Activated CD4-positive, alpha-beta T cell treated with anti-CD3 and anti-CD28 coated beads for 36 hours (primary cell): Measurements from ENCODE around the gene ARPC2. TPM values are rescaled to one million over a fixed set of nuclear protein-coding genes. Genes with fewer than 3 reads are reported as not detected.
"Not testable (repeated sequence)": the region's sequence is repeated elsewhere in the genome, so short reads cannot be mapped to it uniquely, and the experiment has no call there.

Experiments
- ATAC-seq: fragments of 200-7000 bp; cut with Tn5 transposase; one replicate; pipeline ENCODE4 v1.10.0; 2021; ENCODE audit warnings: mild to moderate bottlenecking, moderate library complexity
- CTCF ChIA-PET: fragments of 350-600 bp; sonication (Branson Sonifier 250); formaldehyde crosslinking; loops from one replicate; lab custom pipeline; 2021; ENCODE audit warnings: antibody characterized with exemption; lab: Charles Lee
- POLR2A ChIA-PET: fragments of 350-600 bp; sonication (Branson Sonifier 250); formaldehyde crosslinking; loops from one replicate; lab custom pipeline; 2021; ENCODE audit warnings: antibody characterized with exemption, inconsistent platforms; lab: Charles Lee
- DNase-seq: peaks from one replicate; pipeline ENCODE4 v3.0.0-alpha.2; 2020
- H3K27ac Mint-ChIP-seq: one replicate; pipeline ENCODE4 v1.8.0; 2021; ENCODE audit warnings: mixed read lengths
- H3K27me3 Mint-ChIP-seq: one replicate; pipeline ENCODE4 v1.8.0; 2021; ENCODE audit warnings: mixed read lengths
- H3K36me3 Mint-ChIP-seq: one replicate; pipeline ENCODE4 v1.8.0; 2021; ENCODE audit warnings: low read depth, mixed read lengths
- H3K4me1 Mint-ChIP-seq: one replicate; pipeline ENCODE4 v1.8.0; 2021; ENCODE audit warnings: mixed read lengths
- H3K4me3 Mint-ChIP-seq: one replicate; pipeline ENCODE4 v1.8.0; 2021; ENCODE audit warnings: mild to moderate bottlenecking, moderate library complexity, mixed read lengths
- H3K9me3 Mint-ChIP-seq: one replicate; pipeline ENCODE4 v1.8.0; 2021; ENCODE audit warnings: low read depth, mixed read lengths
- intact Hi-C, 2 experiments: fragments of 100-400 bp; cut with DNase I in 1 of 2; cut with micrococcal nuclease in 1 of 2; formaldehyde crosslinking; loops; one replicate each; pipeline versions ENCODE4 v1.14.2 to v1.15.1; 2022 to 2024; cut with DNase I, micrococcal nuclease
- total RNA-seq, 2 experiments: library from RNA; stranded (reverse); gene quantifications; one replicate each; pipeline ENCODE4 v1.2.3, GENCODE V29; 2021

ARPC2 gene
- 100 to 1,000 TPM; 563 to 632 TPM for total RNA-seq

GRCh38 chr2:218216674-218217359 lies at the start of gene ARPC2:
Gene ARPC2 (plus strand): TSS chr2:218217189. CDS start chr2:218217471, 282 bp downstream.
- POLR2A ChIA-PET = interaction anchor here (0.8 to 1.6 kb wide), 5 partner anchors 9 to 71 kb away, joined by 4 to 13 read pairs (median 4); partner anchors contain the start of genes AAMP and PNKD
- H3K27ac Mint-ChIP-seq = peak within 1 kb of the TSS; percentile 96
- H3K4me3 Mint-ChIP-seq = peak within 1 kb of the TSS; percentile 81
- peak; percentile 96 for DNase-seq
- intact Hi-C loops = loop anchor here (1.0 to 2.0 kb wide), 9 partner anchors 31 to 1172 kb away; partner anchors contain the start of genes AAMP (in 2 of the 2), PNKD (in 2 of the 2), BCS1L (in 1 of the 2) and CNOT9 (in 1 of the 2)
- H3K9me3 Mint-ChIP-seq = no peaks in the 10 kb centered on the region
- H3K27me3 Mint-ChIP-seq = no peaks in the 10 kb centered on the region
- CTCF ChIA-PET = interaction anchor here (0.6 to 1.5 kb wide), 7 partner anchors 12 to 659 kb away, joined by 3 to 7 read pairs (median 3); partner anchors contain the start of genes AAMP and PNKD
- H3K4me1 Mint-ChIP-seq = peaks cover 34% of the 10 kb centered on the region
- peak; percentile 64 for ATAC-seq
- H3K36me3 Mint-ChIP-seq = peaks cover 42% of the 10 kb centered on the region

GRCh38 chr2:218168016-218168415 lies 49.0 kb upstream of the ARPC2 start:
- DNase-seq = no peak
- POLR2A ChIA-PET = no interaction called here
- H3K9me3 Mint-ChIP-seq = no peaks in the 10 kb centered on the region
- H3K27ac Mint-ChIP-seq = no peak overlapping the region
- H3K4me3 Mint-ChIP-seq = no peak overlapping the region
- no peaks in the 10 kb centered on the region for H3K36me3 Mint-ChIP-seq
- no peaks in the 10 kb centered on the region for H3K27me3 Mint-ChIP-seq
- no peak for ATAC-seq
- intact Hi-C loops = loop anchor here in 1 of 2 experiments (5.0 kb wide), 1 partner anchor 89 kb away; no protein-coding TSS in a partner anchor
- H3K4me1 Mint-ChIP-seq = peaks cover 18% of the 10 kb centered on the region
- CTCF ChIA-PET = interaction anchor here (0.7 to 4.0 kb wide), 12 partner anchors 10 to 190 kb away, joined by 3 to 37 read pairs (median 6); no protein-coding TSS in a partner anchor

- Mint-ChIP-seq H3K4me3 (no peak overlapping the region), H3K4me1 (peaks cover 18% of the 10 kb centered on the region), H3K27me3 (no peaks in the 10 kb centered on the region), H3K27ac (no peak overlapping the region), H3K9me3 (no peaks in the 10 kb centered on the region), H3K36me3 (no peaks in the 10 kb centered on the region)
- ChIA-PET POLR2A (interaction anchor here (0.5 kb wide), 1 partner anchor 63 kb away, joined by 3 read pairs; no protein-coding TSS in a partner anchor), CTCF (interaction anchor here (0.9 to 4.0 kb wide), 11 partner anchors 11 to 189 kb away, joined by 3 to 37 read pairs (median 4); no protein-coding TSS in a partner anchor)
- ATAC-seq (peak; percentile 80), DNase-seq (peak; percentile 80)
- intact Hi-C loops = loop anchor here (1.0 to 5.0 kb wide), 2 partner anchors 88 kb away; no protein-coding TSS in a partner anchor
Observed at GRCh38 chr2:218168635-218169462, 48.1 kb upstream of the ARPC2 start.

GRCh38 chr2:218169757-218170546 lies 47.0 kb upstream of the ARPC2 start:
- Mint-ChIP-seq H3K4me1 (peaks cover 18% of the 10 kb centered on the region), H3K27ac (no peak overlapping the region), H3K9me3 (no peaks in the 10 kb centered on the region), H3K27me3 (no peaks in the 10 kb centered on the region), H3K36me3 (no peaks in the 10 kb centered on the region), H3K4me3 (no peak overlapping the region)
- no peak for ATAC-seq
- DNase-seq = no peak
- POLR2A ChIA-PET = no interaction called here
- intact Hi-C loops = loop anchor here (1.0 to 5.0 kb wide), 2 partner anchors 87 kb away; no protein-coding TSS in a partner anchor
- CTCF ChIA-PET = interaction anchor here (0.9 to 4.0 kb wide), 3 partner anchors 86 to 117 kb away, joined by 3 to 37 read pairs (median 3); no protein-coding TSS in a partner anchor

GRCh38 chr2:218171744-218172143 lies 45.2 kb upstream of the ARPC2 start:
- DNase-seq, H3K4me3 Mint-ChIP-seq, POLR2A ChIA-PET, H3K27me3 Mint-ChIP-seq, H3K9me3 Mint-ChIP-seq, intact Hi-C loops, H3K36me3 Mint-ChIP-seq, ATAC-seq, H3K27ac Mint-ChIP-seq: not testable (repeated sequence)
- CTCF ChIA-PET = interaction anchor here (0.8 to 1.2 kb wide), 2 partner anchors 16 to 22 kb away, joined by 3 to 4 read pairs; no protein-coding TSS in a partner anchor
- H3K4me1 Mint-ChIP-seq = peaks cover 14% of the 10 kb centered on the region

GRCh38 chr2:218172845-218173244 lies 44.1 kb upstream of the ARPC2 start:
- intact Hi-C loops = no loop called here
- Mint-ChIP-seq H3K9me3 (no peaks in the 10 kb centered on the region), H3K27ac (no peak overlapping the region), H3K36me3 (no peaks in the 10 kb centered on the region), H3K4me1 (peaks cover 4% of the 10 kb centered on the region), H3K4me3 (no peak overlapping the region), H3K27me3 (no peaks in the 10 kb centered on the region)
- DNase-seq (no peak), ATAC-seq (no peak)
- ChIA-PET POLR2A (no interaction called here), CTCF (interaction anchor here (0.6 to 1.0 kb wide), 2 partner anchors 12 to 15 kb away, joined by 3 read pairs; no protein-coding TSS in a partner anchor)

- CTCF ChIA-PET = interaction anchor here (0.9 to 3.0 kb wide), 2 partner anchors 12 to 17 kb away, joined by 3 to 11 read pairs; no protein-coding TSS in a partner anchor
- Mint-ChIP-seq H3K36me3 (no peaks in the 10 kb centered on the region), H3K27me3 (peaks cover 2% of the 10 kb centered on the region), H3K4me3 (no peak overlapping the region), H3K27ac (no peak overlapping the region), H3K4me1 (no peaks in the 10 kb centered on the region), H3K9me3 (no peaks in the 10 kb centered on the region)
- intact Hi-C loops = loop anchor here in 1 of 2 experiments (10.0 kb wide), 1 partner anchor 175 kb away; the partner anchor contains the start of gene CATIP
- DNase-seq = no peak
- ATAC-seq = no peak
- POLR2A ChIA-PET = no interaction called here
Observed at GRCh38 chr2:218179782-218180181, 37.2 kb upstream of the ARPC2 start.

- POLR2A ChIA-PET = interaction anchor here (0.6 kb wide), 1 partner anchor 390 kb away, joined by 3 read pairs; no protein-coding TSS in a partner anchor
- H3K27ac Mint-ChIP-seq = no peak overlapping the region
- CTCF ChIA-PET = interaction anchor here (0.6 to 3.0 kb wide), 3 partner anchors 13 to 363 kb away, joined by 3 to 11 read pairs (median 5); no protein-coding TSS in a partner anchor
- ATAC-seq (no peak), DNase-seq (no peak)
- H3K36me3 Mint-ChIP-seq = no peaks in the 10 kb centered on the region
- intact Hi-C loops = loop anchor here in 1 of 2 experiments (10.0 kb wide), 1 partner anchor 174 kb away; the partner anchor contains the start of gene CATIP
- H3K4me3 Mint-ChIP-seq = no peak overlapping the region
- H3K27me3 Mint-ChIP-seq = peaks cover 2% of the 10 kb centered on the region
- no peaks in the 10 kb centered on the region for H3K4me1 Mint-ChIP-seq
- H3K9me3 Mint-ChIP-seq = no peaks in the 10 kb centered on the region
Observed at GRCh38 chr2:218180467-218181114, 36.4 kb upstream of the ARPC2 start.

GRCh38 chr2:218184331-218184730 lies 32.7 kb upstream of the ARPC2 start:
- H3K4me3 Mint-ChIP-seq = no peak overlapping the region
- intact Hi-C loops = loop anchor here in 1 of 2 experiments (10.0 kb wide), 1 partner anchor 170 kb away; the partner anchor contains the start of gene CATIP
- POLR2A ChIA-PET = no interaction called here
- DNase-seq = no peak
- H3K9me3 Mint-ChIP-seq = no peaks in the 10 kb centered on the region
- CTCF ChIA-PET = interaction anchor here (0.7 to 1.9 kb wide), 4 partner anchors 17 to 105 kb away, joined by 3 to 9 read pairs (median 4); partner anchors contain the start of gene CXCR1
- H3K36me3 Mint-ChIP-seq = no peaks in the 10 kb centered on the region
- H3K27ac Mint-ChIP-seq = no peak overlapping the region
- ATAC-seq = no peak
- H3K27me3 Mint-ChIP-seq = no peaks in the 10 kb centered on the region
- H3K4me1 Mint-ChIP-seq = peaks cover 8% of the 10 kb centered on the region
